SK-N-SH (cell line): ENCODE data around the gene CYP26A1. TPM values are rescaled to one million over a fixed set of nuclear protein-coding genes. Genes with fewer than 3 reads are reported as not detected.

ENCODE experiments used
- CTCF ChIA-PET: fragments of 300-600, 350-600 bp; formaldehyde crosslinking; extraction: SDS; loops from one replicate; lab custom pipeline; 2021; lab: Yijun Ruan, JAX
- POLR2A ChIA-PET: fragments of 350-600 bp; sonication (Branson Sonifier 250); formaldehyde crosslinking; extraction: SDS; loops from one replicate; lab custom pipeline; 2020; ENCODE audit warnings: antibody characterized with exemption, inconsistent platforms; lab: Yijun Ruan, JAX
- DNase-seq: peaks from one replicate; pipeline ENCODE4 v3.0.0; 2012
- H2AFZ ChIP-seq: fragments of 200-600 bp; sonication (generic); 2 replicates; pipeline ENCODE4 v1.8.1; 2016; ENCODE audit warnings: antibody characterized with exemption, mild to moderate bottlenecking, low read depth
- H3F3A ChIP-seq: fragments of 200-600 bp; sonication (generic); replicated peaks from 2 replicates; pipeline ENCODE3; 2016; ENCODE audit warnings: antibody characterized with exemption, mild to moderate bottlenecking; ENCODE audit not compliant: insufficient read depth
- H3K27ac ChIP-seq, 2 experiments: fragments of 200-500 bp in 1 of 2; fragments of 200-600 bp in 1 of 2; sonication (Bioruptor generic) in 1 of 2; sonication (generic), shearing (Covaris generic) in 1 of 2; 2 replicates each; pipeline versions ENCODE4 v1.5.1 to v1.6.1; 2014 to 2016; ENCODE audit warnings: low read depth in 2 of 2, inconsistent platforms in 1 of 2, low read length in 1 of 2, mild to moderate bottlenecking in 1 of 2, mixed read lengths in 1 of 2
- H3K27me3 ChIP-seq: fragments of 200-600 bp; sonication (generic), shearing (Covaris generic); 2 replicates; pipeline ENCODE4 v1.6.1; 2016; ENCODE audit warnings: mixed run types; ENCODE audit not compliant: insufficient read depth
- H3K36me3 ChIP-seq, 2 experiments: fragments of 200-500 bp in 1 of 2; fragments of 200-600 bp in 1 of 2; sonication (Bioruptor generic) in 1 of 2; sonication (generic) in 1 of 2; replicated peaks in 1 of 2; 2 replicates each; pipeline versions ENCODE3 to v1.5.1; 2014 to 2016; ENCODE audit warnings: low read length in 1 of 2, mild to moderate bottlenecking in 1 of 2; ENCODE audit not compliant: insufficient read depth in 2 of 2, control insufficient read depth in 1 of 2
- H3K4me1 ChIP-seq, 2 experiments: fragments of 200-500 bp in 1 of 2; fragments of 200-600 bp in 1 of 2; sonication (Bioruptor generic) in 1 of 2; sonication (generic), shearing (Covaris generic) in 1 of 2; 2 replicates each; pipeline versions ENCODE4 v1.5.1 to v1.6.1; 2014 to 2016; ENCODE audit warnings: low read depth in 1 of 2, low read length in 1 of 2, mixed run types in 1 of 2; ENCODE audit not compliant: insufficient read depth in 2 of 2, control insufficient read depth in 1 of 2
- H3K4me2 ChIP-seq: fragments of 200-600 bp; sonication (generic), shearing (Covaris generic); 2 replicates; pipeline ENCODE4 v1.6.1; 2017; ENCODE audit warnings: mixed run types
- H3K4me3 ChIP-seq, 2 experiments: fragments of 200-500 bp in 1 of 2; fragments of 200-600 bp in 1 of 2; sonication (Bioruptor generic) in 1 of 2; sonication (generic), shearing (Covaris generic) in 1 of 2; 2 replicates each; pipeline versions ENCODE4 v1.5.1 to v1.8.1; 2014 to 2016; ENCODE audit warnings: low read depth in 2 of 2, inconsistent platforms in 1 of 2, low read length in 1 of 2, mild to moderate bottlenecking in 1 of 2, mixed read lengths in 1 of 2, moderate library complexity in 1 of 2
- H3K79me2 ChIP-seq: fragments of 200-600 bp; sonication (generic); 2 replicates; pipeline ENCODE4 v1.8.1; 2017; ENCODE audit warnings: mild to moderate bottlenecking; ENCODE audit not compliant: insufficient read depth
- H3K9ac ChIP-seq: fragments of 200-600 bp; sonication (generic); 2 replicates; pipeline ENCODE4 v1.6.1; 2017; ENCODE audit warnings: mixed run types
- H3K9me2 ChIP-seq: fragments of 200-600 bp; sonication (generic); 2 replicates; pipeline ENCODE4 v1.6.1; 2017; ENCODE audit warnings: mixed run types
- H3K9me3 ChIP-seq: fragments of 200-600 bp; sonication (generic); 2 replicates; pipeline ENCODE4 v1.6.1; 2017; ENCODE audit warnings: mixed run types, mild to moderate bottlenecking, moderate library complexity
- H4K20me1 ChIP-seq: fragments of 200-600 bp; sonication (generic); 2 replicates; pipeline ENCODE4 v1.6.1; 2017; ENCODE audit warnings: mild to moderate bottlenecking, mixed run types; ENCODE audit not compliant: insufficient read depth
- CHD2 ChIP-seq: fragments of 150-350 bp; IDR thresholded peaks from 2 replicates; pipeline ENCODE4 v1.6.1; 2018; ENCODE audit warnings: low read length; ENCODE audit not compliant: partially characterized antibody
- ELF1 ChIP-seq: IDR thresholded peaks from 2 replicates; pipeline ENCODE4 v1.4.0; 2012
- EZH2phosphoT487 ChIP-seq: fragments of 200-600 bp; sonication (generic); IDR thresholded peaks from 2 replicates; pipeline ENCODE4 v1.6.1; 2017; ENCODE audit warnings: low read depth, mixed run types, mild to moderate bottlenecking, antibody characterized with exemption, moderate library complexity, borderline replicate concordance
- FOXJ3 ChIP-seq: sonication (generic); formaldehyde crosslinking; IDR thresholded peaks from 2 replicates; pipeline ENCODE4 v1.5.1; 2020; ENCODE audit warnings: mild to moderate bottlenecking, missing genetic modification reagents
- FOXM1 ChIP-seq: IDR thresholded peaks from 2 replicates; pipeline ENCODE4 v1.4.0; 2012; ENCODE audit warnings: low read depth, mild to moderate bottlenecking
- GABPA ChIP-seq: IDR thresholded peaks from 2 replicates; pipeline ENCODE4 v1.4.0; 2012; ENCODE audit warnings: low read depth, mild to moderate bottlenecking
- IRF3 ChIP-seq: fragments of 150-350 bp; IDR thresholded peaks from 2 replicates; pipeline ENCODE4 v1.6.1; 2016; ENCODE audit warnings: mild to moderate bottlenecking, low read depth, low read length
- JUND ChIP-seq: IDR thresholded peaks from 2 replicates; pipeline ENCODE4 v1.4.0; 2012
- MEF2A ChIP-seq: IDR thresholded peaks from 2 replicates; pipeline ENCODE4 v1.4.0; 2012; ENCODE audit warnings: low read depth, borderline replicate concordance
- NRF1 ChIP-seq: IDR thresholded peaks from 2 replicates; pipeline ENCODE4 v1.6.1; 2012; ENCODE audit warnings: low read depth, mild to moderate bottlenecking, low read length
- POLR2AphosphoS5 ChIP-seq: IDR thresholded peaks from 2 replicates; pipeline ENCODE4 v1.6.1; 2012; ENCODE audit warnings: low read depth, low read length
- RAD21 ChIP-seq: IDR thresholded peaks from 2 replicates; pipeline ENCODE4 v1.6.1; 2012; ENCODE audit warnings: mild to moderate bottlenecking, low read length
- RCOR1 ChIP-seq: fragments of 150-350 bp; IDR thresholded peaks from 2 replicates; pipeline ENCODE4 v1.6.1; 2017; ENCODE audit warnings: antibody characterized with exemption, low read length
- TAF1 ChIP-seq: IDR thresholded peaks from 2 replicates; pipeline ENCODE4 v1.6.1; 2012; ENCODE audit warnings: low read depth, mild to moderate bottlenecking, low read length, moderate library complexity, borderline replicate concordance
- USF2 ChIP-seq: fragments of 150-350 bp; IDR thresholded peaks from 2 replicates; pipeline ENCODE4 v1.6.1; 2017; ENCODE audit warnings: antibody characterized with exemption, low read length, low read depth, borderline replicate concordance
- YY1 ChIP-seq: IDR thresholded peaks from 2 replicates; pipeline ENCODE4 v1.4.0; 2012; ENCODE audit warnings: low read depth, mild to moderate bottlenecking
- WGBS: methylation state at CpG from one replicate; pipeline ENCODE4 v1.1.6; 2017; ENCODE audit warnings: low lambda C conversion rate; 5-methylcytosine and 5-hydroxymethylcytosine counted together
- polyA plus RNA-seq, 3 experiments: library from polyadenylated mRNA; depleted of rRNA; stranded (reverse); fragments of >200 nt; gene quantifications; 2 replicates each; pipeline ENCODE4 v1.2.3, GENCODE V29; 2012
- TF ChIP-seq, protein P1 (sequence below): IDR thresholded peaks from 2 replicates; pipeline ENCODE4; 2012
- TF ChIP-seq, protein P2 (sequence below): IDR thresholded peaks from 2 replicates; pipeline ENCODE4 v1.4.0; 2012; ENCODE audit warnings: low read depth, borderline replicate concordance

Gene CYP26A1
- polyA plus RNA-seq, 1 of the 3 experiments (the other 2 are of a cell fraction), result not detected

- H4K20me1 ChIP-seq, result no peaks in the 10 kb centered on the region
- no peaks in the 10 kb centered on the region for H3K4me1 ChIP-seq
- H3K27me3 ChIP-seq, result no peaks in the 10 kb centered on the region
- no peaks in the 10 kb centered on the region for H3K79me2 ChIP-seq
- 57% methylated on average over 1 of the region's 1 CpG for WGBS
- no peak overlapping the region for H3K4me3 ChIP-seq
- H3K9me3 ChIP-seq, result no peaks in the 10 kb centered on the region
- ChIA-PET POLR2A (no interaction called here), CTCF (interaction anchor here (1.4 to 1.6 kb wide), 2 partner anchors 15 to 21 kb away, joined by 6 to 7 read pairs; no protein-coding TSS in a partner anchor)
- H3K4me2 ChIP-seq, result no peak overlapping the region
- no peaks in the 10 kb centered on the region for H3K9me2 ChIP-seq
- no peak for TF ChIP-seq CHD2
- no peak for TF ChIP-seq RAD21
- no peak for TF ChIP-seq NRF1
- TF ChIP-seq GABPA, result no peak
- TF ChIP-seq TAF1, result no peak
- TF ChIP-seq, protein P1, sequence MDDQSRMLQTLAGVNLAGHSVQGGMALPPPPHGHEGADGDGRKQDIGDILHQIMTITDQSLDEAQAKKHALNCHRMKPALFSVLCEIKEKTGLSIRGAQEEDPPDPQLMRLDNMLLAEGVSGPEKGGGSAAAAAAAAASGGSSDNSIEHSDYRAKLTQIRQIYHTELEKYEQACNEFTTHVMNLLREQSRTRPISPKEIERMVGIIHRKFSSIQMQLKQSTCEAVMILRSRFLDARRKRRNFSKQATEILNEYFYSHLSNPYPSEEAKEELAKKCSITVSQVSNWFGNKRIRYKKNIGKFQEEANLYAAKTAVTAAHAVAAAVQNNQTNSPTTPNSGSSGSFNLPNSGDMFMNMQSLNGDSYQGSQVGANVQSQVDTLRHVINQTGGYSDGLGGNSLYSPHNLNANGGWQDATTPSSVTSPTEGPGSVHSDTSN, result no peak
- TF ChIP-seq JUND, result no peak
- no peak for TF ChIP-seq FOXM1
- no peak for TF ChIP-seq FOXJ3
- TF ChIP-seq YY1, result no peak
- no peak for TF ChIP-seq POLR2AphosphoS5
- no peak for TF ChIP-seq IRF3
- TF ChIP-seq EZH2phosphoT487, result no peak
- no peak for TF ChIP-seq ELF1
- TF ChIP-seq, protein P2, sequence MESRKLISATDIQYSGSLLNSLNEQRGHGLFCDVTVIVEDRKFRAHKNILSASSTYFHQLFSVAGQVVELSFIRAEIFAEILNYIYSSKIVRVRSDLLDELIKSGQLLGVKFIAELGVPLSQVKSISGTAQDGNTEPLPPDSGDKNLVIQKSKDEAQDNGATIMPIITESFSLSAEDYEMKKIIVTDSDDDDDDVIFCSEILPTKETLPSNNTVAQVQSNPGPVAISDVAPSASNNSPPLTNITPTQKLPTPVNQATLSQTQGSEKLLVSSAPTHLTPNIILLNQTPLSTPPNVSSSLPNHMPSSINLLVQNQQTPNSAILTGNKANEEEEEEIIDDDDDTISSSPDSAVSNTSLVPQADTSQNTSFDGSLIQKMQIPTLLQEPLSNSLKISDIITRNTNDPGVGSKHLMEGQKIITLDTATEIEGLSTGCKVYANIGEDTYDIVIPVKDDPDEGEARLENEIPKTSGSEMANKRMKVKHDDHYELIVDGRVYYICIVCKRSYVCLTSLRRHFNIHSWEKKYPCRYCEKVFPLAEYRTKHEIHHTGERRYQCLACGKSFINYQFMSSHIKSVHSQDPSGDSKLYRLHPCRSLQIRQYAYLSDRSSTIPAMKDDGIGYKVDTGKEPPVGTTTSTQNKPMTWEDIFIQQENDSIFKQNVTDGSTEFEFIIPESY, result no peak
- no peak for TF ChIP-seq MEF2A
- TF ChIP-seq RCOR1, result no peak
- TF ChIP-seq USF2, result no peak
- H3K9ac ChIP-seq, result no peak overlapping the region
- no peak overlapping the region for H3K27ac ChIP-seq
- no peak overlapping the region for H2AFZ ChIP-seq
- DNase-seq, result no peak
- H3F3A ChIP-seq, result no peaks in the 10 kb centered on the region
- no peaks in the 10 kb centered on the region for H3K36me3 ChIP-seq
Measured at GRCh38 chr10:93095225-93095624, 21.5 kb downstream of the CYP26A1 start.
